Central memory CD8-positive, alpha-beta T cell (primary cell): ENCODE results near the gene FAM193A.
"Not testable (repeated sequence)": the region's sequence is repeated elsewhere in the genome, so short reads cannot be mapped to it uniquely, and the experiment has no call there.

Source experiments
- ATAC-seq: fragments of 150-1000 bp; cut with Tn5 transposase; replicated peaks from 2 replicates; pipeline ENCODE4 v1.10.0; 2022; ENCODE audit warnings: mild to moderate bottlenecking, moderate FRiP score, moderate number of reproducible peaks; ENCODE audit not compliant: poor library complexity, severe bottlenecking; ENCODE audit errors: extremely low read depth
- DNase-seq, 2 donors: peaks; one replicate each; pipeline ENCODE4 v3.0.0; 2021; ENCODE audit warnings: low spot score in 2 of 2
- H3K27ac Mint-ChIP-seq: one replicate; pipeline ENCODE4 v1.8.0; 2022; ENCODE audit warnings: low read depth, mild to moderate bottlenecking, moderate library complexity, mixed read lengths
- H3K27me3 Mint-ChIP-seq: one replicate; pipeline ENCODE4 v1.8.0; 2022; ENCODE audit warnings: mixed read lengths
- H3K36me3 Mint-ChIP-seq: one replicate; pipeline ENCODE4 v1.8.0; 2022; ENCODE audit warnings: mild to moderate bottlenecking, moderate library complexity, mixed read lengths; ENCODE audit not compliant: insufficient read depth
- H3K4me1 Mint-ChIP-seq: one replicate; pipeline ENCODE4 v1.8.0; 2022; ENCODE audit warnings: mixed read lengths
- H3K4me3 Mint-ChIP-seq: one replicate; pipeline ENCODE4 v1.8.0; 2022; ENCODE audit warnings: mild to moderate bottlenecking, moderate library complexity, mixed read lengths
- H3K9me3 Mint-ChIP-seq: one replicate; pipeline ENCODE4 v1.8.0; 2022; ENCODE audit warnings: mixed read lengths

The FAM193A gene

DNA sequence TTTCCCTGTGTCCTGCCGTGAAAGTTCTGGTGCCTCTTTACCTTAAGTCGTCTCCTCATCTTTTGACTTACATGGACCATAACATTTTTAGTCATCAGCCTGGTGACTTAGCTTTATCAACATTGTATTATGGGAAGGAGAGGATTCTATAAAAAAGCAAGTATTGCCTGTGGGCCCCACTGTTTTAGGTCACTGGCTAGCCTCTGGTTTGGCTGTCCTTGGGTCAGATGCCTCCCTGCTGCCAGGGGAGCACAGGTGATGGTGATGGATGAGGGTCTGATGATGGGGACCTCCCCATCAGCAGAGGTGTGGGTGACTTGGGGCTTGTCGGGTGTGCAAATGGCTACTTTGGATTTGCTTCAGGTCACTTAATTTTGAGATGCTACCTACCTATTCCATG is 51.8 kb downstream of the FAM193A start:
- DNase-seq = no peak
- ATAC-seq = no peak
- H3K27me3 Mint-ChIP-seq = no peaks in the 10 kb centered on the region
- peaks cover 2% of the 10 kb centered on the region for H3K36me3 Mint-ChIP-seq
- H3K4me1 Mint-ChIP-seq = peaks cover 72% of the 10 kb centered on the region
- H3K4me3 Mint-ChIP-seq = no peak overlapping the region
- no peaks in the 10 kb centered on the region for H3K9me3 Mint-ChIP-seq
- H3K27ac Mint-ChIP-seq = peak overlapping the region; percentile 32

GRCh38 chr4:2591189-2591588 is 54.7 kb downstream of the FAM193A start:
- Mint-ChIP-seq H3K27me3 (no peaks in the 10 kb centered on the region), H3K27ac (peak overlapping the region; percentile 17), H3K4me3 (no peak overlapping the region), H3K36me3 (peaks cover 2% of the 10 kb centered on the region), H3K4me1 (peaks cover 68% of the 10 kb centered on the region), H3K9me3 (no peaks in the 10 kb centered on the region)
- DNase-seq = no peak
- no peak for ATAC-seq

DNA sequence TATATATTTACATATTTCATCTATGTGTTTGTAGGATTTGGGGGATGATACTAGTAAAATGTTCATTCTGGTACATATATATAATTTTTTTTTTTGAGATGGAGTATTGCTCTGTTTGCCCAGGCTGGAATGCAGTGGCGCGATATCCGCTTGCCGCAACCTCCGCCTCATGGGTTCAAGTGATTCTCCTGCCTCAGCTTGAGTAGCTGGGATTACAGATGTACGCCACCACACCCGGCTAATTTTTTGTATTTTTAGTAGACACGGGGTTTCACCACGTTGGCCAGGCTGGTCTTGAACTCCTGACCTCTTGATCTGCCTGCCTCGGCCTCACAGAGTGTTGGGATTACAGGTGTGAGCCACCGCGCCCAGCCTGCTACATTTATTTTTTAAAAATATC is 55.6 kb downstream of the FAM193A start:
- not testable (repeated sequence) for H3K9me3 Mint-ChIP-seq, H3K27ac Mint-ChIP-seq, DNase-seq, ATAC-seq, H3K4me3 Mint-ChIP-seq, H3K36me3 Mint-ChIP-seq, H3K27me3 Mint-ChIP-seq
- peaks cover 68% of the 10 kb centered on the region for H3K4me1 Mint-ChIP-seq

DNA sequence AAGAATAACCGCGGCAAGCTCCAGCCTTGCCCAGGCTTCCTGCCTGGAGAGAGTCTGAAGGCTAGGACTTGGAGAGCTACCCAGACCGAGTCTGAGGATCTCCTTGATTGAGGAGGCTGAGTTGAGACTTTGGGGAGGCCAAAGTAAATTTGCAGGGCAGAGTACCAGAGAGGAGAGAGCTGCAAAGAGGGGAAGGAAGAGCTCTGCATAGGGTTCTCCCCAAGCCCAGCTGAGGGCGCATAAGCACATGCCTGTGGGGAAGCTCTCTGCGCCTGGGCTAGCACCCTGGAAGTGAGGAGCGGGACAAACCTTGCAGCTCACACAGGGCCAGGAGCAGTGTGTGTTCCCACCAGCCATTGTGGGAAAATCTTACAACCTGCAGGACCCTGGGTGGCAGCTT is 56.1 kb downstream of the FAM193A start:
- peaks cover 68% of the 10 kb centered on the region for H3K4me1 Mint-ChIP-seq
- no peak overlapping the region for H3K27ac Mint-ChIP-seq
- peaks cover 8% of the 10 kb centered on the region for H3K36me3 Mint-ChIP-seq
- H3K9me3 Mint-ChIP-seq = no peaks in the 10 kb centered on the region
- no peak for ATAC-seq
- H3K4me3 Mint-ChIP-seq = no peak overlapping the region
- no peak for DNase-seq
- H3K27me3 Mint-ChIP-seq = no peaks in the 10 kb centered on the region

DNA sequence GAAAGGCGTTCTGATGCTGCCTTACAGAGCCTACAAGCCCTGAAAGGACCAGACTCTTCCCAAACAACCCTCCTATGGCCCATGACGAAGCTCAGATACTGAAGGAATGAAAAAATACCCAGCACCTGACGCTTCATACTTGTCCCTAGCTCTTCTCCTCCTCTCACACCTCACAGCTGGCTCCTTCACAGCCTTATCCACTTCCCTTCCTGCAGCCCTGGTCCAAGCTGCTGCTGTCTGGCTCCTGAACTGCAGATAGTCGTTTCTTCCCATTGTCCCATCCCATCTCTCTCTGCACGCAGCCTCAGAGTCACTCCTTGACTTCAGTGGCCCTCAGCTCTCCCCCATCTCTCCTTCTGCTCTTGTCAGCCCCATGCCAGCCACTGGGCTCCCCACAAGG is 56.6 kb downstream of the FAM193A start:
- peaks cover 67% of the 10 kb centered on the region for H3K4me1 Mint-ChIP-seq
- H3K27ac Mint-ChIP-seq = peak overlapping the region; percentile 65
- no peaks in the 10 kb centered on the region for H3K27me3 Mint-ChIP-seq
- ATAC-seq (no peak), DNase-seq (no peak)
- peaks cover 12% of the 10 kb centered on the region for H3K36me3 Mint-ChIP-seq
- H3K9me3 Mint-ChIP-seq = no peaks in the 10 kb centered on the region
- no peak overlapping the region for H3K4me3 Mint-ChIP-seq

- no peak for DNase-seq
- no peak overlapping the region for H3K4me3 Mint-ChIP-seq
- no peak overlapping the region for H3K27ac Mint-ChIP-seq
- H3K4me1 Mint-ChIP-seq = peaks cover 82% of the 10 kb centered on the region
- peaks cover 18% of the 10 kb centered on the region for H3K36me3 Mint-ChIP-seq
- H3K9me3 Mint-ChIP-seq = no peaks in the 10 kb centered on the region
- no peaks in the 10 kb centered on the region for H3K27me3 Mint-ChIP-seq
- ATAC-seq = no peak
These were observed 59.0 kb downstream of the FAM193A start for GRCh38 chr4:2595436-2595835.

DNA sequence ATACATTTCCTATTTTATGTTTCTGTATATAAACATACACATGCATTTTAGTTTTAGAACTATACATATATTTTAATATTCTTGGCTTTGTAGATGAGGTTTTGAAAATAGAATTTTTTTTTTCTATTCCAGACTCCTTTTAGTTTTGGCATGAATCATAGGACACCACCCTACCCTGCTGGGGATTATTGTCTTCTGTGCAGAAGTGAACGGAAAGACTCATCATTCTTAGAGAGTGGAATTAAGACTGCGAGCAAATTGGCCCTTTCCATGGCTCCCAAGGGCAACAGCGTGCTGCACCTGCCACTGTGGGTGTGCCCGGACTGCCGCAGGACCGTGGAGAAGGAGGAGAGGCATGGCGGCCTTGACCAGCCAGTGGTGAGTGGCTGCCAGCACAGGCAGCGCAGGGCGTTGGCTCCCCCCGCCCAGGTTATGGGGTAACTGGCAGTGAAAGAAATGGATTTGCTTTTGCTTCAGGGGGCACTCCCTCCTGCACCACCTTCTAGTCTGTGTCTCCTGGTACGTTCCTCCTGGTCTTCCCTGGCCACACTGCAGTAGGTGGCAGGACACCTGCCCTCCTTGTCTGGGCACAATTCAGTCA is 59.6 kb downstream of the FAM193A start:
- ATAC-seq = no peak
- no peak for DNase-seq
- Mint-ChIP-seq H3K27me3 (no peaks in the 10 kb centered on the region), H3K36me3 (peaks cover 16% of the 10 kb centered on the region), H3K4me1 (peaks cover 79% of the 10 kb centered on the region), H3K4me3 (no peak overlapping the region), H3K27ac (no peak overlapping the region), H3K9me3 (no peaks in the 10 kb centered on the region)

DNA sequence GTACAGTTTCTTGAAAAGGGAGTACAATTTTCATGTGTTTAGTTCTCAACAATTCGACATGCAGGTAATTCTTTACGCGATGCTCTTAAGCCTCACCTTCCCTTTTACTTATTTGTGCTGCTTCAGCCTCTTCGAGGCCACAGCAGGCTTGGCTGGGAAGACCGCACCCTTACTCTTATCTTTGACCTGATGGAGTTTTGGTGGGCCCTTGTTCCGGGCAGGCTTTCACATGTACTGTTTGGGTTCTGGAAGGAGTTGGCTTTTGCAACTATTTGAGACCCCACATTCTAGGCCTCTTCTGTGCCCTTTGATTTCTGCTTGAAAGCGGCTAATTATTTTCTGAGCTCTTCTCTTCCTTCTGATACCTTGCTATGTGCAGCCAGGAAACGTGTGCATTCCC is 60.2 kb downstream of the FAM193A start:
- no peaks in the 10 kb centered on the region for H3K9me3 Mint-ChIP-seq
- no peaks in the 10 kb centered on the region for H3K27me3 Mint-ChIP-seq
- no peak for DNase-seq
- peaks cover 74% of the 10 kb centered on the region for H3K4me1 Mint-ChIP-seq
- H3K4me3 Mint-ChIP-seq = no peak overlapping the region
- ATAC-seq = no peak
- H3K27ac Mint-ChIP-seq = peak overlapping the region; percentile 71
- peaks cover 16% of the 10 kb centered on the region for H3K36me3 Mint-ChIP-seq

- H3K9me3 Mint-ChIP-seq = no peaks in the 10 kb centered on the region
- DNase-seq (no peak), ATAC-seq (peak; percentile 62)
- H3K27ac Mint-ChIP-seq = peak overlapping the region; percentile 56
- peaks cover 59% of the 10 kb centered on the region for H3K4me1 Mint-ChIP-seq
- no peaks in the 10 kb centered on the region for H3K27me3 Mint-ChIP-seq
- H3K4me3 Mint-ChIP-seq = no peak overlapping the region
- H3K36me3 Mint-ChIP-seq = peaks cover 21% of the 10 kb centered on the region
These were observed 62.3 kb downstream of the FAM193A start for GRCh38 chr4:2598511-2599303.

DNA sequence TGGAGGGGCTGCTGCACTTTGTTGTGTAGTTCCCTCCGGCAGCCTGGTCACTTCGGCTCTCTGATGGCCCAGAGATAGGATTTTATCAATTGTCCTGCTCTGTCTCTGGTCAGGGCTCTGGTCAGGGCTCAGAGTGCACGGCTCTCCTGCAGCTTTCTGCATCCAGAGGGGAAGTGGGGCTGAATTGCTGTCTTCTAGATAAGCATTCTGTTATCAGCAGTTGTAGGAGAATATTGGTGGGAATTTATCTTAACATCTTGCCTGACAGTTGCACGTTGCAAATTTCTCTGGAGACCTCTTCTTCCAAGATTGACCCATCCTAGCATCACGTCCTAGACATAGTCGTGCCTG is 62.8 kb downstream of the FAM193A start:
- peaks cover 24% of the 10 kb centered on the region for H3K36me3 Mint-ChIP-seq
- no peaks in the 10 kb centered on the region for H3K9me3 Mint-ChIP-seq
- H3K27ac Mint-ChIP-seq = peak overlapping the region; percentile 56
- H3K27me3 Mint-ChIP-seq = no peaks in the 10 kb centered on the region
- DNase-seq (no peak), ATAC-seq (no peak)
- H3K4me3 Mint-ChIP-seq = no peak overlapping the region
- H3K4me1 Mint-ChIP-seq = peaks cover 57% of the 10 kb centered on the region

DNA sequence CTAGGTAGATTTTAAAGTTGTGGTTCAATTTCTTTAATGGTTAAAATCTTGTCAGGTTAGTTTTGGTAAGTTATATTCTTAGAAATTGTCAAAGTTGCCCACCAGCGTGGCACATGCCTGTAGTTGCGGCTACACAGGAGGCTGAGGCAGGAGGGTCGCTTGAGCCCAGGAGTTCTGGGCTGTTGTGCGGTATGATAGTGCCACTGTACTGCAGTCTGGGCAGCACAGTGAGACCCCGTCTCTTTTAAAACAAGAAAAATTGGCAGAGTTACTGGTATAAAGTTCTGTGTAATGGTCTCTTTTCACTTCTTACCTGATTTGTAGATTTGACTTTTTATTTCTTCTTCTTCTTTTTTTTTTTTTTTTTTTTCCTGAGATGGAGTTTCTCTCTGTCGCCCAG is 64.4 kb downstream of the FAM193A start:
- ATAC-seq (no peak), DNase-seq (no peak)
- Mint-ChIP-seq H3K4me1 (peaks cover 58% of the 10 kb centered on the region), H3K27me3 (no peaks in the 10 kb centered on the region), H3K27ac (no peak overlapping the region), H3K4me3 (no peak overlapping the region), H3K36me3 (peaks cover 31% of the 10 kb centered on the region), H3K9me3 (no peaks in the 10 kb centered on the region)

GRCh38 chr4:2604614-2605013 is 68.2 kb downstream of the FAM193A start:
- Mint-ChIP-seq H3K4me1 (peaks cover 33% of the 10 kb centered on the region), H3K9me3 (no peaks in the 10 kb centered on the region), H3K27me3 (no peaks in the 10 kb centered on the region), H3K27ac (peak overlapping the region; percentile 9), H3K4me3 (no peak overlapping the region), H3K36me3 (peaks cover 22% of the 10 kb centered on the region)
- no peak for DNase-seq
- no peak for ATAC-seq

GRCh38 chr4:2606960-2607506 is 70.6 kb downstream of the FAM193A start:
- Mint-ChIP-seq H3K4me1 (peaks cover 27% of the 10 kb centered on the region), H3K27ac (no peak overlapping the region), H3K27me3 (no peaks in the 10 kb centered on the region), H3K4me3 (no peak overlapping the region), H3K36me3 (peaks cover 15% of the 10 kb centered on the region), H3K9me3 (no peaks in the 10 kb centered on the region)
- DNase-seq (no peak), ATAC-seq (no peak)
